Measurements from ENCODE around the gene AKR1C1.
"Not testable (repeated sequence)": the region's sequence is repeated elsewhere in the genome, so short reads cannot be mapped to it uniquely, and the experiment has no call there.

Gene AKR1C1

GRCh38 chr10:5018134-5018533 is 54.9 kb downstream of the AKR1C1 start:
- H3K27ac ChIP-seq: no peak overlapping the region
- TF ChIP-seq CTCF (IDR thresholded peaks at IDR 0.05): no peak
- TF ChIP-seq ZFX (IDR thresholded peaks at IDR 0.05; ENCODE audit: borderline replicate concordance): no peak

GRCh38 chr10:5018671-5019277 is 55.6 kb downstream of the AKR1C1 start:
- not testable (repeated sequence) for H3K27ac ChIP-seq

- not testable (repeated sequence) for H3K27ac ChIP-seq
Observed at GRCh38 chr10:5019770-5020612, 56.8 kb downstream of the AKR1C1 start.

- H3K27ac ChIP-seq: not testable (repeated sequence)
Observed at GRCh38 chr10:5021624-5022290, 58.5 kb downstream of the AKR1C1 start.

- no peak overlapping the region for H3K27ac ChIP-seq
Observed at GRCh38 chr10:5023177-5023805, 60.1 kb downstream of the AKR1C1 start.

GRCh38 chr10:5025461-5025881 is 62.3 kb downstream of the AKR1C1 start:
- H3K27ac ChIP-seq: not testable (repeated sequence)

More at GRCh38 chr10:5023177-5023805, 60.1 kb downstream of the AKR1C1 start:
- TF ChIP-seq CTCF (IDR thresholded peaks at IDR 0.05) (no peak), ZFX (IDR thresholded peaks at IDR 0.05; ENCODE audit: borderline replicate concordance) (no peak)

GRCh38 chr10:5030989-5031388 is 67.8 kb downstream of the AKR1C1 start:
- no peak overlapping the region for H3K27ac ChIP-seq
- no peak for TF ChIP-seq CTCF (IDR thresholded peaks at IDR 0.05)
- no peak for TF ChIP-seq ZFX (IDR thresholded peaks at IDR 0.05; ENCODE audit: borderline replicate concordance)

GRCh38 chr10:5031588-5031987 is 68.4 kb downstream of the AKR1C1 start:
- not testable (repeated sequence) for H3K27ac ChIP-seq

GRCh38 chr10:5032444-5032843 is 69.2 kb downstream of the AKR1C1 start:
- not testable (repeated sequence) for H3K27ac ChIP-seq
